Esophagus muscularis mucosa (tissue), 4 donors: ENCODE results near the gene MBD3L4. TPM values are rescaled to one million over a fixed set of nuclear protein-coding genes. Genes with fewer than 3 reads are reported as not detected.

Source experiments
- DNase-seq: peaks from one replicate; pipeline ENCODE4 v3.0.0-alpha.2; 2017; ENCODE audit errors: extremely low spot score
- H3K27ac ChIP-seq, 4 donors: fragments of 200-600 bp; sonication (generic); replicated peaks in 1 of 4; 1 replicate in 3 of 4; 2 replicates in 1 of 4; pipeline ENCODE4 v1.5.1; 2016 to 2019; ENCODE audit warnings: mild to moderate bottlenecking in 1 of 4
- H3K27me3 ChIP-seq, 4 donors: fragments of 200-600 bp; sonication (generic); one replicate each; pipeline versions ENCODE4 v1.5.1 to v1.6.0; 2016 to 2019
- H3K36me3 ChIP-seq, 4 donors: fragments of 200-600 bp; sonication (generic); one replicate each; pipeline ENCODE4 v1.5.1; 2016 to 2019
- H3K4me1 ChIP-seq, 4 donors: fragments of 200-600 bp; sonication (generic); one replicate each; pipeline ENCODE4 v1.5.1; 2016 to 2019
- H3K4me3 ChIP-seq, 4 donors: fragments of 200-600 bp; sonication (generic); 1 replicate in 2 of 4; 2 replicates in 2 of 4; pipeline ENCODE4 v1.5.1; 2016 to 2019; ENCODE audit warnings: mild to moderate bottlenecking in 4 of 4, moderate library complexity in 1 of 4
- H3K9me3 ChIP-seq, 4 donors: fragments of 200-600 bp; sonication (generic); 1 replicate in 3 of 4; 2 replicates in 1 of 4; pipeline ENCODE4 v1.5.1; 2016 to 2019
- EP300 ChIP-seq: sonication (generic); formaldehyde crosslinking; IDR thresholded peaks from one replicate; pipeline ENCODE4 v1.6.1; 2017; ENCODE audit warnings: antibody characterized with exemption
- POLR2A ChIP-seq: fragments of 450-650 bp; IDR thresholded peaks from one replicate; pipeline ENCODE4 v1.6.1; 2017; ENCODE audit warnings: antibody characterized with exemption, moderate library complexity, mild to moderate bottlenecking, low read depth
- POLR2AphosphoS5 ChIP-seq, 2 donors: sonication (generic); formaldehyde crosslinking; IDR thresholded peaks; one replicate each; pipeline ENCODE4 v1.6.1; 2017; ENCODE audit warnings: antibody characterized with exemption in 2 of 2
- WGBS: methylation state at CpG from one replicate; pipeline ENCODE4 v1.1.5; 2018; 5-methylcytosine and 5-hydroxymethylcytosine counted together
- intact Hi-C: fragments of 100-400 bp; cut with DNase I; formaldehyde crosslinking; loops from one replicate; pipeline ENCODE4 v1.15.1; 2023
- total RNA-seq, 4 donors: library from RNA; depleted of rRNA; stranded (reverse); fragments of >200 nt; gene quantifications; one replicate each; pipeline versions ENCODE4 v1.1.0 to v1.2.1, GENCODE V29; 2016
- TF ChIP-seq, protein P1 (sequence below), 3 experiments: fragments of 200-600 bp in 2 of 3; fragments of 450-650 bp in 1 of 3; sonication (generic) in 2 of 3; IDR thresholded peaks; one replicate each; pipeline ENCODE4 v1.5.1; 2017 to 2019; ENCODE audit warnings: antibody characterized with exemption in 3 of 3, mild to moderate bottlenecking in 2 of 3, moderate library complexity in 1 of 3

Gene MBD3L4
- total RNA-seq, 4 donors from 2014 or later, result not detected

DNA sequence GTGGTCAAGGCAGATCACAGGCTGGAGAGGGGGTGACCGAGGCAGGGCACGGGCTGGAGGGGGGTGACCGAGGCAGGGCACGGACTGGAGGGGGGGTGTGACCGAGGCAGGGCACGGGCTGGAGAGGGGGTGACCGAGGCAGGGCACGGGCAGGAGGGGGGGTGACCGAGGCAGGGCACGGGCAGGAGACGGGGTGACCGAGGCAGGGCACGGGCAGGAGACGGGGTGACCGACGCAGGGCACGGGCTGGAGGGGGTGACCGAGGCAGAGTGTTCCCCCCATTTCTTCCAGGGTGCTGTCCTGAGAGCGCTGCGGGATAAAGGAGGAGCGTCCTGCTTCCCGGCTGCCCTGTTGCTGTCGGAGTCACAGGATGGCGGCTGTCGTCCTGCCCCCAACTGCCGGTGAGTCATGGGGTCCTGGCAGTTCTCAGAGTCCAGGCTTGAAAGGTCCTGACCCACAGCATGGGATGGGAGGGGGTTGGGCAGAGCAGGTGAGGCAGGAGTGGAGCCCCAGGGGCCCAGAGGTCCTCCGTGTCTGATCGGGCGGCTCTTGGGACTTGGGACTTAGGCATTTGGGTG lies 34.8 kb upstream of the MBD3L4 start:
- H3K9me3 ChIP-seq, result peaks cover 15 to 52% (median 39%) of the 10 kb centered on the region in 4 donors
- H3K4me1 ChIP-seq, result peaks cover 10 to 16% (median 12%) of the 10 kb centered on the region in 4 donors
- peaks cover 87 to 93% (median 91%) of the 10 kb centered on the region in 4 donors for H3K36me3 ChIP-seq
- DNase-seq, result no peak
- TF ChIP-seq EP300 (no peak), POLR2A (no peak), POLR2AphosphoS5 (IDR thresholded peaks at IDR 0.05) (no peak)
- TF ChIP-seq, protein P1, sequence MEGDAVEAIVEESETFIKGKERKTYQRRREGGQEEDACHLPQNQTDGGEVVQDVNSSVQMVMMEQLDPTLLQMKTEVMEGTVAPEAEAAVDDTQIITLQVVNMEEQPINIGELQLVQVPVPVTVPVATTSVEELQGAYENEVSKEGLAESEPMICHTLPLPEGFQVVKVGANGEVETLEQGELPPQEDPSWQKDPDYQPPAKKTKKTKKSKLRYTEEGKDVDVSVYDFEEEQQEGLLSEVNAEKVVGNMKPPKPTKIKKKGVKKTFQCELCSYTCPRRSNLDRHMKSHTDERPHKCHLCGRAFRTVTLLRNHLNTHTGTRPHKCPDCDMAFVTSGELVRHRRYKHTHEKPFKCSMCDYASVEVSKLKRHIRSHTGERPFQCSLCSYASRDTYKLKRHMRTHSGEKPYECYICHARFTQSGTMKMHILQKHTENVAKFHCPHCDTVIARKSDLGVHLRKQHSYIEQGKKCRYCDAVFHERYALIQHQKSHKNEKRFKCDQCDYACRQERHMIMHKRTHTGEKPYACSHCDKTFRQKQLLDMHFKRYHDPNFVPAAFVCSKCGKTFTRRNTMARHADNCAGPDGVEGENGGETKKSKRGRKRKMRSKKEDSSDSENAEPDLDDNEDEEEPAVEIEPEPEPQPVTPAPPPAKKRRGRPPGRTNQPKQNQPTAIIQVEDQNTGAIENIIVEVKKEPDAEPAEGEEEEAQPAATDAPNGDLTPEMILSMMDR (IDR thresholded peaks at IDR 0.05), result no peak
- no peaks in the 10 kb centered on the region for H3K27me3 ChIP-seq
- 96% methylated on average over 24 of the region's 29 CpGs for WGBS
- H3K4me3 ChIP-seq, result no peak overlapping the region
- intact Hi-C loops, result no loop called here
- H3K27ac ChIP-seq, result no peak overlapping the region

DNA sequence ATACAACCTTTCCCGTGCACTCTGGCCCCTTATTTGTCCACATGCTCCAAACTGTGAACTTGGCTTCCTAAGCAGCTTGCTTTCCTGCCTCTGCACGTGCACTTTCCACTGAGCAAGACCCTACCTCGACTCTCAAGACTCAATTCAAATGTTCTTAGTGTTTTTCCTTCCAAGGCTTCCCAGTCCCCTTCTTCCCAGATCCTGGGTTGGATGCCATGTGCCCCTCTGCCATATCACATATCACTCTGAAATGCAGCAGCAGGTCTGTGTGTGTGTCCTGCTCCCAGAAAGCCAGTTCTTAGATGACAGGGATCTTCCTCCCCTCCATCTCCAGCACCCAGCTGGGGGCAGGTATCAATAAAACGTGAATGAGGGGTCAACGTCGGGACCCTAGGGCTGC lies 32.6 kb upstream of the MBD3L4 start:
- no peak for TF ChIP-seq POLR2A
- TF ChIP-seq, protein P1 (IDR thresholded peaks at IDR 0.05), result no peak
- TF ChIP-seq POLR2AphosphoS5 (IDR thresholded peaks at IDR 0.05), result no peak
- no peak for TF ChIP-seq EP300
- intact Hi-C loops, result no loop called here
- peaks cover under 1 to 30% (median 16%) of the 10 kb centered on the region in 4 donors for H3K9me3 ChIP-seq
- no peak overlapping the region for H3K4me3 ChIP-seq
- H3K27me3 ChIP-seq, result no peaks in the 10 kb centered on the region
- 96% methylated on average over 6 of the region's 6 CpGs for WGBS
- DNase-seq, result no peak
- H3K27ac ChIP-seq, result no peak overlapping the region
- peaks cover 11 to 22% (median 14%) of the 10 kb centered on the region in 4 donors for H3K4me1 ChIP-seq
- H3K36me3 ChIP-seq, result peaks cover 65 to 70% (median 68%) of the 10 kb centered on the region in 4 donors

DNA sequence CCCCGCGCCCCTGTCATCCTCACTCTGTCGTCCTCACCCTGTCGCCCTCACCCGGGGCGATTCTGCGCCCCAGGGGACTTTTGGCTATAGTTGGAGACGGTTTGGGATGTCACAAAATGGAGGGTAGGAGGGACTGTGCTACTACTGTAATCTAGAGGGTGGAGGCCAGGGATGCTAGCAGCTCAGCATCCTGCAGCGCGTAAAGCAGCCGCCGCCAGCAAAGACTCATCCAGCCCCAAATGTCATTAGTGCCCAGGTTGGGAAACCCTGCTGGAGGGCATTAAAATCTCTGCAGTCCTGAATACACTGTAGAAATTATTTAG lies 29.9 kb upstream of the MBD3L4 start:
- intact Hi-C loops, result loop anchor here (10.0 kb wide), 1 partner anchor 325 kb away; no protein-coding TSS in a partner anchor
- 4% methylated on average over 5 of the region's 12 CpGs for WGBS

DNA sequence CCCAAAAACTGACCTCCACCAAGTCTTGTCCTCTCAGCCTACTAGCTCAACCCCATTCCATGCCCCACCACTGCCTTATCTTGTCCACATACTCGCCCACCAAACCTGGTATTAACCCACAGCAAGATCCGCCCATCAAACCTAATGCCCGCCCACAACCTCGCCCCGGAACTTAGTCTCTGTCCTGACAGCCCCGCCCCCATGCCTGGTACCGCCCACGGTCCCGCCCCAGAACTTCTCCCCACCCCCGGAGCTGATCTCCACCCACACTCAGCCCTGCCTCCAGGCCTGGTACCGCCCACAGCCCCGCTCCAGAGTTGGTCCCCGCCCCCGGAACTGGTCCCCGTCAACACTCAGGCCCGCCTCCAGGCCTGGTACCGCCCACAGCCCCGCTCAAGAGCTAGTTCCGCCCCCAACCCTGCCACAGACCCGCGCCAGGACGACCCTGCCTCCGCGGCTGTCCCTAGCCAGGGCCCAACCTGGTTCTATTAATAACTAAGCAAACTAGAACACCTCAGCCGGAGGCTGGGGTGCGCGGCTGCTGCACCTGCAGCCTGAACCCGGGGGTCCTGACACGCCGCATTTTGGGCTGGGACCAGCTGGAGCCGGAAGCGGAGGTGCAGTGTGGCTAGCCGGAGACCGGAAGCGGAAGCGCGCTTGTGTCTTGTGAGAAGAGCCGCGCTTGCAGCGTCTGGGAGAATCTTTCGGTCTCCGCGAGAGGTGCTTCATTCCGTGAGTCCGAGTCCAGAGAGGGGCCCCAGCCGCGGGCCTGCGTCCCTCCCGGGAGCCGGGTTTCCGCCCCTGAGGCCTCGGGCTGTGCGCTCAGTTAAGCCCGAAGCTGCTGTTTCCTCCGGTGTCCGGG lies 29.3 kb upstream of the MBD3L4 start, which contains the start of gene ZNF557:
Gene ZNF557, plus strand, starts transcription at position 662 of the 862 bp plus-strand sequence. CDS start 5,372 bp downstream, outside the sequence.
- DNase-seq, result peak; percentile 99
- Histone ChIP-seq H3K27ac (peak within 1 kb of the TSS; percentile 80 to 85 (median 82)), H3K4me3 (peak within 1 kb of the TSS; percentile 81 to 96 (median 90)), H3K27me3 (no peaks in the 10 kb centered on the region), H3K4me1 (peaks cover 11 to 22% (median 14%) of the 10 kb centered on the region in 4 donors), H3K9me3 (no peaks in the 10 kb centered on the region), H3K36me3 (peaks cover 32 to 38% (median 36%) of the 10 kb centered on the region in 4 donors)
- 6% methylated on average over 10 of the region's 56 CpGs for WGBS
- intact Hi-C loops, result loop anchor here (10.0 kb wide), 1 partner anchor 324 kb away; no protein-coding TSS in a partner anchor
- TF ChIP-seq, protein P1 (IDR thresholded peaks at IDR 0.05), result no peak
- TF ChIP-seq POLR2AphosphoS5 (IDR thresholded peaks at IDR 0.05), result peak; percentile 78 to 80

More for the DNA sequence above, 29.9 kb upstream of the MBD3L4 start:
- peaks cover 0 to 3% (median under 1%) of the 10 kb centered on the region in 4 donors for H3K9me3 ChIP-seq
- H3K4me1 ChIP-seq, result peaks cover 11 to 22% (median 14%) of the 10 kb centered on the region in 4 donors
- peak overlapping the region; percentile 81 to 96 (median 90) for H3K4me3 ChIP-seq
- H3K36me3 ChIP-seq, result peaks cover 38 to 43% (median 42%) of the 10 kb centered on the region in 4 donors
- no peaks in the 10 kb centered on the region for H3K27me3 ChIP-seq
- TF ChIP-seq, protein P1 (IDR thresholded peaks at IDR 0.05), result no peak
- TF ChIP-seq POLR2AphosphoS5 (IDR thresholded peaks at IDR 0.05) (no peak), EP300 (no peak), POLR2A (no peak)
- DNase-seq, result no peak
- peak overlapping the region; percentile 80 to 85 (median 82) for H3K27ac ChIP-seq
